Loucy (cell line): Measurements from ENCODE around the gene ZNF79.

Experiments
- CTCF ChIP-seq: fragments of 200-600 bp; sonication (generic); conservative IDR thresholded peaks from 2 replicates; pipeline ENCODE4 v1.5.1; 2014; ENCODE audit warnings: mild to moderate bottlenecking, antibody characterized with exemption, low read length
- EZH2phosphoT487 ChIP-seq: fragments of 200-600 bp; IDR thresholded peaks from 2 replicates; pipeline ENCODE4 v1.6.1; 2018; ENCODE audit warnings: antibody characterized with exemption, mild to moderate bottlenecking, moderate library complexity, borderline replicate concordance

- no peak for TF ChIP-seq CTCF
- TF ChIP-seq EZH2phosphoT487, result no peak
Measured at GRCh38 chr9:127463382-127463781, 39.2 kb downstream of the ZNF79 start.
